Activated naive CD4-positive, alpha-beta T cell treated with anti-CD3 and anti-CD28 coated beads, Interleukin-2, amount 50 U/mL, for 16 hours (primary cell): Measurements from ENCODE around the gene UBTFL1.
"Not testable (repeated sequence)": the region's sequence is repeated elsewhere in the genome, so short reads cannot be mapped to it uniquely, and the experiment has no call there.

ENCODE experiments used
- DNase-seq: peaks from one replicate; pipeline ENCODE4 v3.0.0-alpha.2; 2020

UBTFL1 gene

DNA sequence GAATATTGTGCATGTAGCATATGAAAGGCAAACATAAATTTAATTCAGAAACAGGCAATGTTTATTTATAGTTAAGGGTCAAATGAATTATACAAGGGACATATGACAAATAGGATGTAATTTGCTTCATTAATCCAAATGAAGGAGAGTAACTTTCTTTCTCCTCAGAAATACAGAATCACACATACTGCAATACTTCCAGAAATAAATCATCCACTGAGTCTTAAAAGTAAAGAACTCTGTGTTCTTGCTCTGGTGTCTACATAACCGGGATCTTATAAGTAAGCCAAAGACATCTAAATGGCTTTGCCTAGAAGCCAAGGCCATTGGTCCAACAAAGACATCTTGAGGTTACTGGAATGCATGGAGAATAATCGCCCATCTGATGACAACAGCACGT is at the start of gene UBTFL1:
UBTFL1 (plus strand) TSS at position 301 of the 400 bp plus-strand sequence; CDS start at position 301, 0 bp downstream.
- DNase-seq: not testable (repeated sequence)

- DNase-seq: not testable (repeated sequence)
Measured at GRCh38 chr11:90051591-90052209, 34.0 kb upstream of the UBTFL1 start.

- DNase-seq: not testable (repeated sequence)
Measured at GRCh38 chr11:90052311-90052710, 33.4 kb upstream of the UBTFL1 start.

DNA sequence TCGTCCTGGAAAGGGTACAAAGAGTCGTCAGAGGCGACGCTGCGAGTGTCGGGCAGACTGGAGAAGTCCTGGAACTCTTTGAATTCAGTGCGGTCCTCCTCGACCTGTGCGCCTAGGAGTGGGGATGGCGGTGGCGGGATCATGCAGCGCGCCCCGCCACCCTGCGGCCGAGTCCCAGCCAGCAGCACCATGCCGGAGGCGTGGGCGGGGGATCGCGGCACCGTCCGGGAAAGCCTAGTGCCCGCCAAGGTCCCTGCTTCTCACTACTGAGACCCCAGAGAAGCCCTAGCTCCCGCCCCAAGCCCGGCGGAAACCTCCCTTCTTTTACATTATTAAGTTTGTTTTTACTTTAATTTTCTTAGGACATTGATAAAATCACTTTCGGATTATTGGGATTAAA is 32.2 kb upstream of the UBTFL1 start:
- DNase-seq: not testable (repeated sequence)

GRCh38 chr11:90088731-90089130 is 3.0 kb downstream of the UBTFL1 start:
- not testable (repeated sequence) for DNase-seq

DNA sequence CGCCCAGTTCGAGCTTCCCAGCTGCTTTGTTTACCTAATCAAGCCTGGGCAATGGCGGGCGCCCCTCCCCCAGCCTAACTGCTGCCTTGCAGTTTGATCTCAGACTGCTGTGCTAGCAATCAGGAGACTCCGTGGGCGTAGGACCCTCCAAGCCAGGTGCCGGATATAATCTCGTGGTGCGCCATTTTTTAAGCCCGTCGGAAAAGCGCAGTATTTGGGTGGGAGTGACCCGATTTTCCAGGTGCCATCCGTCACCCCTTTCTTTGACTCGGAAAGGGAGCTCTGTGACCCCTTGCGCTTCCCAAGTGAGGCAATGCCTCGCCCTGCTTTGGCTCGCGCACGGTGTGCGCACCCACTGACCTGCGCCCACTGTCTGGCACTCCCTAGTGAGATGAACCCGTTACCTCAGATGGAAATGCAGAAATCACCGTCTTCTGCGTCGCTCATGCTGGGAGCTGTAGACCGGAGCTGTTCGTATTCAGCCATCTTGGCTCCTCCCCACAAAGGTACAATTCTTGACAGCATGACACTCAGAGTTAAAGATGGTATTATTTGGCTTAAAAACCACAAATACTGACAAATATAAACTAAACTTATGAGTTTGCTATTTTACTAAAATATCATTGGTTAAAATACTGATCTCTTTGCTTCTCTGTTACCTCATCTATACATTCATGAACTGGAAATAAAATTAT is 9.6 kb downstream of the UBTFL1 start:
- not testable (repeated sequence) for DNase-seq

- not testable (repeated sequence) for DNase-seq
Measured at GRCh38 chr11:90098261-90098660, 12.5 kb downstream of the UBTFL1 start.

- DNase-seq: no peak
Measured at GRCh38 chr11:90100431-90100830, 14.7 kb downstream of the UBTFL1 start.

- DNase-seq: no peak
Measured at GRCh38 chr11:90113541-90113940, 27.8 kb downstream of the UBTFL1 start.

DNA sequence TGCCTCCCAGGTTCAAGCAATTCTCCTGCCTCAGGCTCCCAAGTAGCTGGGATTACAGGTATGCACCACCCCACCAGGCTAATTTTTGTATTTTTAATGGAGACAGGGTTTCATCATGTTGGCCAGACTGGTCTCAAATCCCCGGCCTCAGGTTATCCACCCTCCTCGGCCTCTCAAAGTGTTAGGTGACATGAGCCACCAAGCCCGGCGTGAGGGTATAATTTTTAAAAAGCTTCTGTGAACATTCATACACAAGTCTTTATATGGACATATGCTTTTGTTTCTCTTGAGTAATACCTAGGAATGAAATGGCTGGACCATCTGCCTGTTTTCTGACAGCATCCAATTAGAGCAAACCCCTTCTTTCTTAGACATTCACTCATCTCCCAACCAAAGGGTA is 34.4 kb downstream of the UBTFL1 start:
- DNase-seq: no peak

DNA sequence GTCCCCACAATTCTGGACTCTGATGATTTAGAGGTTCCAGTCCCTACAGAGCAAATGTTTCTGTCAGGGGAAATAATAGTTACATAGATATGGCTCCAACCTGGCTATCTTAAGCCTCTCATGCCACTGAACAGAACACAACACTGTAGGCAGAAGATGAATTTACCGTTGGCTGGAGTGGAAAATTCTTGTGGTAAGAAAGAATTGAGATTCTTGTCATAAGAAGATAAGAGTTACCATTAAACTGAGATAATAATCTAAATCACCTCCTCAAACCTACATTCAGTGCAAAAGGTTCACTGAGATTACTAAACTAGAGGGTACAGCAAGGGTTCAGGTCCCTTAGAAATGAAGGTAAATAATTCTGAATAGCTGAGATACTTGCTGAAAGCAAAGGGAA is 38.6 kb downstream of the UBTFL1 start:
- DNase-seq: no peak

GRCh38 chr11:90124946-90125345 is 39.2 kb downstream of the UBTFL1 start:
- DNase-seq: no peak

DNA sequence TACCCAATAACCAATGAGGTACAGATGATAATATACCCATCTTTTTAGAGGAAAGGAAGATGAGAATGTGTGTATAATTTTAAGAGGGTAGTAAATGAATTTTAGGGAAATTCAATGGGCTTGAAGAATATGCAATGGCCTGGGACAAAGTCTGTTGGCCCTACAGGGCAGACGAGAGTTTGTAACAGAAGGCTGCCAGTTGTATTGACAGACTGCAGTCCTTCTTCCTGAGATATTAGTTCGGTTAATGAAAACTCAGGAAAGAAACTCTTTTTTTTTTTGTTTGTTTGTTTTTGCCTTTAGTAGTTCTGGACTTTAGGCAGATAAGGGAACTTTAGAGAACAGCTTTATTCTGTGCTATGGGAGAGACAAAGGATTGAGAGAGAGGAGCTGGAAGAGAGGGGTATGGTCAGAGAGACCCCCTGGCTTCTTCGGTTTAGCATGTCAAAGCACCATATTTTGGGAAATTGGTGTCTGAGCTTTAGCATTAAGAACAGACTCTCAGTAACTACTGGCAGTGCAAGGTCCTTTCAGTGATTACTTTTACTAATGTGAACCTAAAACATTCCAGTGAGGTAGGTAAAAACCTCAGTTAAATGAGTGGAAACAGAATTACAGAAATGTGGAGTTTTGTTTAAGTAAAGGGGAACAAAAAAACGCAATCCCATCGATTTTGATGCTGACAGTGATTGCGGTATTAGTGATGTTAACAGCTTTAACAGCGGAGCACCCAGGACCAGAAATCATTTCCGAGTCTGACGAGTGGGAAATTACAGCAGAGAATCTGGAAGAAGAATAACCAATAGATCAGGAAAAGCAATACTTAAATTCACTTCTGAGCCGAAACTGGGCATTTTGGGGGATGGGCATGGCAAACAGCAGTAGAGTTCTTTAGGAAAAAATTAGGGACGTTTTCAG is 48.1 kb downstream of the UBTFL1 start:
- no peak for DNase-seq

- no peak for DNase-seq
Measured at GRCh38 chr11:90134478-90135003, 48.8 kb downstream of the UBTFL1 start, which contains the start of gene NAALAD2. Gene NAALAD2, plus strand, starts transcription at chr11:90134663. Its CDS starts 96 bp downstream, at chr11:90134759.

- DNase-seq: no peak
Measured at GRCh38 chr11:90135016-90135415, 49.3 kb downstream of the UBTFL1 start.
